ENCODE measurements around the gene CENPP.
A peak's percentile ranks its signal among the peaks of the same experiment; 100 is the strongest.
"Not testable (repeated sequence)": the region's sequence is repeated elsewhere in the genome, so short reads cannot be mapped to it uniquely, and the experiment has no call there.

CENPP gene

DNA sequence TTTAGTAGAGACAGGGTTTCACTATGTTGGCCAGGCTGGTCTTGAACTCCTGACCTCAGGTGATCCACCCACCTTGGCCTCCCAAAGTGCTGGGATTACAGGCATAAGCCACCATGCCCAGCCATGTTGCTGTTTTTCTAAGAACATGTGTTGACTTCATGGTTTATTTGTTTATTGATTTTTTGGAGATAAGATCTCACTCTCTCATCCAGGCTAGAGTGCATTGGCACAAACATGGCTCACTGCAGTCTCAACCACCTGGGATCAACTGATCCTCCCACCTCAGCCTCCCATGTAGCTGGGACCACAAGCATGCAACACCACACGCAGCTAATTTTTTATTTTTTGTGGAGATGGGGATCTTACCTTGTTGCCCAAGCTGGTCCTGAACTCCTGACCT is 269.3 kb downstream of the CENPP start:
- DNase-seq (ENCODE audit: low read depth in 2 of 2), result not testable (repeated sequence)

DNA sequence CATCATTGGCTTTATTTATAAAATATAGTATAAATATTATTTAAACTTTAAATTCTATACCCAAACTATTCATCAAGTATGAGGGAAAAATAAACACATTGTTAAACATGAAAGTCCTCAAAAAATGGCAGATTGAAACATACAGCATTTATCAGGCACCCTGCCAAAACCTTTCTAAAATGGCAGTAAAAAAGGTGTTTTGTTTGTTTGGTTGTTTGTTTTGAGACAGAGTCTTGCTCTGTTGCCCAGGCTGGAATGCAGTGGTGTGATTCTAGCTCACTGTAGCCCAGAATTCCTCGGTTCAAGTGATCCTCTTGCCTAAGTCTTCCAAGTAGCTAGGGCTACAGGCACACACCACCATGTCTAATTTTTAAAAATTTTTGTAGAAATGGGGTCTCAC is 270.2 kb downstream of the CENPP start:
- no peak for DNase-seq (ENCODE audit: low read depth in 2 of 2)

DNA sequence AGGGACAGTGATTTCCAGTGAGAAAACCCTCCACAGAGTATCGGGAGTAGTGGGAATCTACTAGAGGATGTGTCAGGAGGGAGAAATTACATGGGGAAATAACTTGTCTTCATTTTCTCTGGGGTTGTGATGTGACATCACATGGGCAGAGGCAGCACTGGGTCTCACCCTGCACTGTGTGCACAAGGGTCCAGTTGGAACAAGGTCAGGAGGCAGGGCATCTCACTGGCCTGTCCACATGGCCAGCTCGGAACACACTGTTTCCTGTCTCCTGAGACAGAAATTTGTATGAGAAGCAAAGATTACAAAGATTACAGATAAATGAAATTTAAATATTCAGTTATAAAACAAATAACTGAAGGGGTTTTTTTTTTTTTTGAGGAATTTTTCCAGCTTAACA is 272.6 kb downstream of the CENPP start:
- no peak for DNase-seq (ENCODE audit: low read depth in 2 of 2)

DNA sequence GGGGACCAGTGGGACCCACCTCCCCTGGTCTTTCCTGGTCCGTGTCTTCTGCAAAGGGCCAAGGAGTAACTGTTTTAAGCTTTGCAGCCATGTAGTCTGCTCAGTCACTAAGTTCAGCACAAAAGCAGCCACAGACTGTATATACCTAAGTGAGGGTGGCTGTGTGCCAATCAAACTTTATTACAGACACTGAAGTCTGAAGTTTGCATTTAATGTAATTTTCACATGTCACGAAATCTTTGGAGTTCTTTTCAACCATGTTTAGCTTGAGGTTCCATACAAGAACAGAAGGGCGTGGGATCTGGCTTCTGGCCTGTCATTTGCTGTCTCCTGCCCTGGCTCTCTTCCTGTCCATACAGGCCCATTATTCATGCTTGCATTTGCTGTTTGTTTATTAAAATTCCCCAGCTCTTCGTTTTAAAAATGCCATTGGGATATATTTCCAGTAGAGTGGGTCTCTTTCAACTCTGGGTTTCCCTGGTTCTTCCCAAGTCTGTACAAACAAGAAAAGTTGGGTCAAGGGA is 274.2 kb downstream of the CENPP start:
- DNase-seq (ENCODE audit: low read depth in 2 of 2), result no peak

DNA sequence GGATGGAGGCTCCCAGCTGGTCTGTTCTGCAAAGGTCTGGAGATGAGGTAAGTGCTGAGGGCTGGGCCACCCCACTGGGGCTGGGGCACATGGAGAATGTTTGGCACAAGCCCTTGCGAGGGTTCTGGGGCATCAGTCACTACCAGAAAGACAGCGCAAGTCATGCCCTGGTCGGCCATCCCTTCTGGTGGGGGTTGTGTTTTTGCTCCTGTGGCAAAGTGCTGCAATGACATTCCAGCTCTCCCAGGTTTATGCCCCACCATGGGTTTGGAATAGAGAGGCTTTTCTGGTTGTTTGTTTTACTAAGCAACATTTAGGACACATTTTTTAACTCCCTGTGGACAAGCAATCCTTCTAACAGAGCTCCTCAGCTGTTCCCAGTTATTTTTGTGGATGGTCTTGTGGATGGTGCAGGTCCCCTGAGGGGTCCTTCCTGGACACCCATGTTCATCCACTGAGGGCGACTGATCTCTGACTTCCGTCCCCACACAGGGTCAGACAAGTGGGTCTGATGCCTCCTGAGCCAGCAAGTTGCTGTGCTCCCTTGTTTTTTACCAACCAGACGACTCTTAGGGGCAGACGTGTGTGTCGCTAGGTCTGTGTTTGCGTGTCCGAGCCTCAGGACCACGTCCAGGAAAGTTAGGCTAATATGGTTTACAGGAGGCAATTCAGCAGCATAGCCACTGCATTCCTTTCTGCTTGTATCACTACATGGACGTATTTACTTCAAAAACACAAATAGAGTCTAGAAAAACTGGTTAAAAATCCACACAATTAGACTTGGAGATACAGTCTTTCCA is 274.9 kb downstream of the CENPP start:
- DNase-seq (ENCODE audit: low read depth in 2 of 2), result no peak

DNA sequence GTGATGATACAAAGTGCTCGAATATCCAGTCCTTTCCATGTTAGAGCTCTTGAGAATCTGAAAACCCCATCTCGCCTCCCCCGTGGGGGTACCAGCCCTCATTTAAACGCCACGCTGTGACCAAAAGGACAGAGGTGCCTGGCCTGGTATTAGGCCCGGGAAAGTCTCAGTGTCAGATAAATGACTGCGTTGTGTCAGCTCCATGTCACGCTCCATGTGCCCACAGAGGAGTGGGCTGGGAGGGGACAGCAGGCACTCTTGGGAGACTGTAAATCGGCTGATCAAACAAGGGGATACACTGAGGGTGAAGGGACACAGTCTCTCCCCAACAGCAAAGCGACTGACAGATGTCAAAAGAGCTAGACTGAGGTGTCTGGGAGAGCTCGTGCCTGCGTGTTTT is 275.7 kb downstream of the CENPP start:
- no peak for DNase-seq (ENCODE audit: low read depth in 2 of 2)

DNA sequence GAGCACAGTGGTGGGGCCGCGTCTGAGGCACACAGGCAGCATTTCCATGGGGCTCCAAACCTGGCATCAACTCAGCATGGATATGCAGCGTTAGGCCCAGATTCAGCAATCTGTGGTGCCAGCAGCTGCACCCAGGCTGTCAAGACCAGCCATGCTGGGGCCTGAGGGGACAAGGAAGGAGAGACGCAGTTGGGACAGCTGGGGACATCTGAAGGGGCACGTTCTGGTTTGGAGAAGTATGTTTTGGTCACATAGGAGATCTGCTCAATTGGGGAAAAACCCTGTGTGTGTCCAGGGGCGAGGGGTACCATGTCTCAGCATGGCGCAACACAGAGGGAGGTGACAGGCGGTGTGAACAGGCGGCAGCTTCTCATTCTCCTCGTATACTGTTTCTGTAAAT is 276.7 kb downstream of the CENPP start:
- no peak for DNase-seq (ENCODE audit: low read depth in 2 of 2)

DNA sequence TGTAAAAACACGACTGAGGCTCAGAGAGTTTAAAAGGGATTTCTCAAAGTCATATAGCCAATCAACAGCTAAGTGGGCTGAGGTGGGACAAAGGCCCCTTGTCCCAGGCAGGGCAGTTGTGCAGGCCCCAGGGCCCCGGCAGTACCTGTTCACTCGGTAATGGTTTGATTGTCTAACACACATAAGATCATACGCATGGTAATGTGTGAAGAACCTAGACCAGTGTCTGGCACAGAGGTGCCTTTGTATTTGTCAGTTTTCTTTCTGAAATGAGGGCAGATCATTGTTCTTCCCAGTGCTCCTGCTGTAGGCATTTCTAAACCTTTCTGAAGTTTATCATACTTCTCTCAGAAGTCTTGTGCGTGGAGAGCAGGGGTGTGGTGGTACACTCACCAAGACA is 277.3 kb downstream of the CENPP start:
- no peak for DNase-seq (ENCODE audit: low read depth in 2 of 2)

DNA sequence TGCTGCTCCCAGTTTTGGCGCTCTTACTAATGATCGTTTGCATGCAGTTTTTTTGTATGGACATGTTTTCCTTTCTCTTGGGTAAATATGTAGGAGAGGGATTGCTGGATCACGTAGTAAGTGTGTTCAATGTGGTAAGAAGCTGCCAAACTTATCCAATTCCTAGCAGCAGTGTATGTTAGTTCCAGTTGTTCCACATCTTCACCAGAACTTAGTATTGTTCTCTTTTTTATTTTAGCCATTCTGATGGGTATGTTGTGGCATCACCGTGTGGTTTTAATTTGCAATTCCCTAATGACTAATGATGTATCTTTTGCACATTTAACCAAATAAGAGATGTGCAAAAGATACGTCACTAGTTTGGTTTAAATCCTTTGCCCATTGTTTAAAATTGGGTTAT is 278.2 kb downstream of the CENPP start:
- DNase-seq (ENCODE audit: low read depth in 2 of 2), result no peak

DNA sequence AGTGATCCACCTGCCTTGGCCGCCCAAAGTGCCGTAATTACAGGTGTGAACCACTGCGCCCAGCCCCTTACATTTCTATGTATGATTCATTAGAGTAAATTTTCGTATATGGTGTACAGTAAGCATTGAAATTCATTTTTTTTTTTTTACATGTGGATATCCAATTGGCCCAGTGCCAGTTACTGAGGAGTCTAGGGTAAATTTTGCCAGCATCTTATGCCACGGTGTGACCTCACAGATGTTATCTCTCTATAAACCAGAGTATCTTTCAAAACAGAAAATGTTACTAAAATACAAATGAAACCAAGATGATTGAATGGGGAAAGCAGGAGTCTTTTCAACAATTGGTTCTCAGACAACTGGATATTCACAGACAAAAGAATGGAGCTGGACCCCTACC is 279.5 kb downstream of the CENPP start:
- DNase-seq (ENCODE audit: low read depth in 2 of 2), result no peak

DNA sequence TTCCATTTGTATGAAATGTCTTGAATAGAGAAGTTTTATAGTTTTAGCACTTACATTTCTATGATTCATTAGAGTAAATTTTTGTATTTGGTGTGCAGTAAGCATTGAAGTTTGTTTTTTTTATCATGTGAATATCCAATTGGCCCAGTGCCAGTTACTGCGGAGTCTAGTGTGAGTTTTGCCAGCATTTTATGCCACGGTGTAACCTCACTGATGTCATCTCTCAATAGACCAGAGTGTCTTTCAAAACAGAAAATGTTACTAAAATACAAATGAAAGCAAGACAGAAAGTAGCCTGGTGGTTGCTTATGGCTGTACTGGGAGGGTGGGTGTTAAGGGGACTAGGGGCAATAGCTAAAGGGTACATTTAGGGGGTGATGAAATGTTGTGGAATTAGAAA is 281.3 kb downstream of the CENPP start:
- peak; percentile 42 to 49 for DNase-seq (ENCODE audit: low read depth in 2 of 2)

DNA sequence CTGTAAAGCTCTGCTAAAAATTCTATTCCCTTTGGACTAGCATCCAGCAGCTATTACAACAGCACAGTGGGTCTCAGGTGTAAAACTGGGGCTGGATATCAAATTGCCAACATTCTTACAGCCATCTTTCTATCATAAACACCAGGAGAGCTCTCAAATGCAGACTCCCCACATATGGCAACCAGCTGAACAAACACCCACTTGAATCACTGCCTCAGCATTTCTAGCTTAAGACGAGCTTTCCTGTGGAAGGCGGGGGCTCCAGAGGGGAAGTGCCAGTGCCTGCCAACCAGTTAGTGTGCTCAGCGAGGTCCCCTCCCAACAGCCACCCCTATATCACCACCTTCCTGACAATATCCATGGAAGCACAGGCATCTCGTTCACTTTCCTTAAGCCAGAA is 282.0 kb downstream of the CENPP start:
- peak; percentile 87 to 88 for DNase-seq (ENCODE audit: low read depth in 2 of 2)

DNA sequence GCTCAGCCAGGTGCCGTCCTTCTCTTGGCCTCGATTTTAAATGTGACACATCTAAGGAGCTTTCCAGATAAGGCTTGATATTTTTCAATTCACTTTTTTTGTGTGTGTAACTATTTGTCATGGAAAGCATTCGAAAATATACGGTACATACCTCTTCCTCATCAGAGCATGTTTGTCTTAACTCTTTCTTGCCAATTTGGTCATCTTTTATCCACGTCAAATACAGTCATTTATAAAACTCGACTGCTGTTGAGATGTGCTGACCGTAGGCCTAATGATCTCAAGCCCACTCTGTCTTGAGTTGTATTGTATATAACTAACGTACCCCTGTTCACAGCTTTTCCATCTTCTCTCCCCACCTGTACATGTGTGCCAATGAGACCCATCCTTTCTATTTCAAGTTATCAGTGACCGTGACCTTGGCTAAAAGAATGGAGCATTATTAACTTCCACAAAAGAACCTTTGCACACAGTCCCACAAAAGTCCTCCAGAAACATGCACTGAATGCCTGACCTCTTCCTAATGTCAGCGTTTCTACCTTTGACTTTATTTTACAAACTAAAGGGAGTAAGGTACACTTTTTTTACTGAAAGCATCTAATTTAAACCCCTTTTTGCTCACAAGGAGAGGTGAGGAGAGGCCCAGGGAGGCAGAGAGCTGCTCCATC is 282.6 kb downstream of the CENPP start:
- DNase-seq (ENCODE audit: low read depth in 2 of 2), result no peak

DNA sequence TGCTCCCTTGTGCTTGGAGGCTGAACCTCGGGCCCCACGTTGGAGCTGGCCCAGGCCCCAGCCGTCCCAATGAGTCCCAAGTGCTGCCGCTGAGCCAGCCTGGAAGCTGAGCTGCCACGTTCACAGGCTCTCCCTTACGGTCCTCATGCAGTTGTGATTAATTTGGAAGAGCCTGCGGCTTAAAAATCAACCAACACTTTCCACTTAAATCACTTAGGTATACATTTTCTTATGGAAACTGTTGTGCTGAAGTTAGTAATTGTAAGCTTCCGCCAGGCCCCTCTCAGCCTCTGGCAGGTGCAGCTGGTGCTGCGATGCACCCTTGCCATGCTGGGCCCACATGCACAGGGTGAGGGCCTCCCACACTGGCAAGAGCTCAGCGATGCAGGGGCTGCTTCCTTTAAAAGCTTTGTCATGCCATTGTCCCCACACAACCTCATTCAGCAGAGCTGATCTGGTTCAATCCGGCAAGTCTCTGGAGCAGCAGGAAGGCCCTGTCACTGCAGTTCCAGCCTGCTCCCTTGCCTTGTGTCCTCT is 283.2 kb downstream of the CENPP start:
- no peak for DNase-seq (ENCODE audit: low read depth in 2 of 2)

DNA sequence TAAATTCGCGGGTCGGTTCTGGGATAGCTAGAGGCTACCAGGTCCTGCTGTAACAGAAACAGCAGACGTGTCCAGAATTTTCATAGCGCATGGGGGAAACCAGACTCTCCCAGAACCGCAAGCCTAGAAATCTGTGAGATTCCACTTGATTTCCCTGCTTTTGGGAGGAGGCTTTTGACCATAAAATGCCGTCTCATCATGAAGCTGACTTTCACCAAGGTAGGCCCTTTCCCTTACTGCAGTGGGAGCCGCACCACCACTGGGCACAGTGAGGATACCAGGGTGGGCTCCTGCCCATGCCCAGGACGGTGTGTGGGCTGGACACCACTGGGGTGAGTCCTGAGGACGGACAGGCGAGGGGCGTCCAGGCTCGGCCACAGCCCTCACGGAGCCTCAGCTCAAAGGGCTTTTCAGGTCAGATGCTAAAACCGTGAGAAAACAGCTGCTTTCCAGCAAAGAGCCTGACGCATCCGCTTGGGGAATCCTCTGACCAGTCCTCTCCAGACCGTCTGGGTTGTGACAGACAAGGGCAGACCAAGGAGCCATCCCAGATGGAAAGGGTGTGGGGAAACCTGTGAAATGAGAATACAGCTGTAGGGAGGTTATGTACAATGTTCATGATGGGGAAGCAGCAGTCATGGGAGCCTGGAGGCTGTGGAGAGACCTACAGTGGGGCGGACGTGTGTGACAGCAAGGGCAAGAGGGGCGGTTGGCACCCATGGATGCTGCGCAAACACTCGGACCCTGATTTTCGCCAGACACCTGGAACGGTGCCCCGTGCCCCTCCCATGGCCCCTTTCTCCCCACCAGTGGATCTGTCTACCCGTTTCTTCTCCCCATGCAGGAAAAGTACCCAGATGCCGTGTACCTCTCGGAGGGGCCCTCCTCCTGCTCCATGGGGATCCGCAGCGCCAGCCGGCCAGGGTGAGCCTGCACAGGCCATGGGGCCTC is 285.0 kb downstream of the CENPP start:
- DNase-seq (ENCODE audit: low read depth in 2 of 2), result no peak

DNA sequence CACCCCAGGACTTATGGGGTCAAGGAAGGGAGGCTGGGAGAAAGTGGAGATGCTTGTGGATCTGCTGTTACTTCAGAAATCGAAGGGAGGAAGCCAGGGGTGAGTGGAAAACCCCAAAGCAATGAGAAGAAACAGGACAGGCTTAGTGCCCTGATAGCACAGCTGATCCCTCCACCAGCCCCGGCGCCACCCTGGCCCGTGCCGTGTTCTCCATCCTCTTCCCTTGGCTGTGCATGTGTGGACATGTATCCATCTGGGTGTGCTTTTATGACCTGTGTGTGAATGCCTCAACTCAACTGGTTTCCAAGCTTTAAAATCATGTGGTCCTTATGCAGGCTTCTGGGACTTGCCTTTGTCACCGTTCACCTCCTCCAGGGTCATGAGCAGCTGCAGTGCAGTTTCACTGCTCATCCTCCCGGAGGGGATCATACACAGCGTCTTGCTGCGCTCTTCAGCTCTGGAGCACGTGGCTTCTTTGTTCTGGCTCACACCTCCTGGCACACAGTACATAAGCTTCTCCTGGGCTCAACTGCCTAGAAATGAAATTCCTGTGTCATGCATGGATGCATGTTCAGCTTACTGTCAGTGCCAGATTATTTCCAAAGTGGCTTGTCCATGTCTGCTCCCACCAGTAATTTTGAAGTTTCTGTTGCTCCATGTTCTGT is 286.0 kb downstream of the CENPP start:
- no peak for DNase-seq (ENCODE audit: low read depth in 2 of 2)

DNA sequence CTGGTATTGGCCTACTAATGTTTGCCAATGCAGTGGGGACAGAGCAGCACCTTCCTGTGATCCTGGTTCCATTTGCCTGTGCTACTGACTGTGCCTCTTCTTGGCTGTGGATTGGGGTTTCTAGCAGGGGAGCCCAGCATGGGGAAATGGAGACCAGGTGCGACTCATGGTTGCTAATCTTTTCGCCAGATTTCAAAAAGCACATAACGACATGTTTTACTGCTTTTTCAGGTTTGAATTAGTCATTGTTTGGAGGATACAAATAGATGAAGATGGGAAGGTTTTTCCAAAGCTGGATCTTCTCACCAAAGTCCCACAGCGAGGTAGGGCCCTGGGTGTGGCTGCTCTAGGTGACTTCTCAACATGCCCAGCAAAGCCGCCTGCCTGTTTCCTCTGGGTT is 286.5 kb downstream of the CENPP start:
- no peak for DNase-seq (ENCODE audit: low read depth in 2 of 2)

DNA sequence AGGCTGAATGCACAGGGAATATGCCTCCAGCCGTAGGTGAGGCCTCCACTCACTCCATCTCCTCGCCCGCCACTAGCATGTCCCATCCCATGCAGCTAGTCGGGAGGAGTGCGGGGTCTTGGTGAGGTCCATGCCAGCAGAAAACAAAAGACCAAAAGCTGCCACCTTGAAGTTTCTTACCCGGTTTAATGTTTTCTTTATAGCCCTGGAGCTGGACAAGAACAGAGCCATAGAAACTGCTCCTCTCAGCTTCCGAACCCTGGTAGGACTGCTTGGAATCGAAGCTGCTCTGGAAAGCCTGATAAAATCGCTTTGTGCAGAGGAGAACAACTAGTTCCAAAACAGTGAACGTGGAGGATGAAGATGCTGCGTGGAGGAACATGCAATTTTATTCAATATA is 287.1 kb downstream of the CENPP start:
- DNase-seq (ENCODE audit: low read depth in 2 of 2), result no peak

DNA sequence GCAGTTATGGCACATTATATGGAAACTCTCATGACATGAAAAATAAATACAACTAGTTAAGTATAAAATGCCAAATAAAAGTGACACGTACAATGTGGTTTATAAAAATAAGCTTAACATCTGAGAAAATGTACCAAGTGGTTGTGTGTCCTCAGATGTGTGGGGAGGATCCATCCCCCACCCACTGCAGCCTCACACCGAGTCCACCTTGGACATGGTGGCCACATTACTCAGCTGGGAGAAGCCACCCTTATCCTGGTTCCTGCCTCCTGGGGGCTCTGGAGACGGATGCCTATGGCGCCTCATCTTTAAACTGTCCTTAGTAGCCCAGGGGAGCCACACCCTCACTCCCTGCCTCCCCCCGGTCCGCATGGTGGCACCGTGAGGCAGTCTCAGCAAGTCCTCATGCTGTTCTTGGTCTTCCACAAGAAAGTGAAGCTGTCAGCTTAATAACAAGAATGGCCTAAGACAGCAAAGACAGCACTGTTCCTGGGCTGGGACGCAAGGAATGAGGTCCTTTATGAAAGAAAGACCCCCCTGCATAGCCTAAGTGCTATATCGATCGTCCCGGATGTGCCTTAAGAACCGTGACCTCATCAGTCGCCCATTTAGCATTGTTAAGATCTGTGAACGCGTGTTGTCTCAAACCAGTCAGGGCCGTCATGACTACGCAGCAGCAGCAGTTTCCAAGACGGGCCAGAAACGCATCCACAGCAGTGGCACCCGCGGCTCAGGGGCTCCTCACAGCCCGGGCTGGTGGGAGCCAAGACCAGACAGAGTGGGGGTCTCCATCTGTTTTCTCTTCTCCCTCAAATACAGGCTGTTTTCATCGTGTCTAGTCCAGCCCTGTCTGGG is 287.7 kb downstream of the CENPP start:
- no peak for DNase-seq (ENCODE audit: low read depth in 2 of 2)

DNA sequence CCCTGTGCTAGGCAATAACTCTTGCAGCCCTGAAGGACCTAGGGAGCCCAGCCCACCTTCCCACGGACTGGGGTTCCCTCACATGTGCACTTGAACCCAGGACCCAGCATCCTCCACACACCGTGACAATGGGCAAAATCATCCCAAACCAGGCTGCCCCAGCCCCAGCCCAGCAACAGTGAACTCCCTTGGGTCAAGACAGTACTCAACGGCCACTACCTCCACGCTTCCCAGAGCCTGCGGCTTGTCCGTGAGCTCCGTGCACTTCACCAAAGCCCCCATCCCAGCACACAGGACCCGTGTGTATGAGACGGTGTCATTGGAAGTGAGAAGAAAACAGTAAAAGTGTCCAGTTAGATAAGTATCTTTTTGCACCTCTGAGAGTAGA is 288.4 kb downstream of the CENPP start:
- no peak for DNase-seq (ENCODE audit: low read depth in 2 of 2)

All from fibroblast of skin of left quadriceps (primary cell).